ENCODE results near the gene DESI1.

GRCh38 chr22:41597635-41597953 is 23.2 kb downstream of the DESI1 start:
- no peak for TF ChIP-seq CTCF (tag by site-specific recombination; IDR thresholded peaks at IDR 0.05)
- TF ChIP-seq, protein P1, sequence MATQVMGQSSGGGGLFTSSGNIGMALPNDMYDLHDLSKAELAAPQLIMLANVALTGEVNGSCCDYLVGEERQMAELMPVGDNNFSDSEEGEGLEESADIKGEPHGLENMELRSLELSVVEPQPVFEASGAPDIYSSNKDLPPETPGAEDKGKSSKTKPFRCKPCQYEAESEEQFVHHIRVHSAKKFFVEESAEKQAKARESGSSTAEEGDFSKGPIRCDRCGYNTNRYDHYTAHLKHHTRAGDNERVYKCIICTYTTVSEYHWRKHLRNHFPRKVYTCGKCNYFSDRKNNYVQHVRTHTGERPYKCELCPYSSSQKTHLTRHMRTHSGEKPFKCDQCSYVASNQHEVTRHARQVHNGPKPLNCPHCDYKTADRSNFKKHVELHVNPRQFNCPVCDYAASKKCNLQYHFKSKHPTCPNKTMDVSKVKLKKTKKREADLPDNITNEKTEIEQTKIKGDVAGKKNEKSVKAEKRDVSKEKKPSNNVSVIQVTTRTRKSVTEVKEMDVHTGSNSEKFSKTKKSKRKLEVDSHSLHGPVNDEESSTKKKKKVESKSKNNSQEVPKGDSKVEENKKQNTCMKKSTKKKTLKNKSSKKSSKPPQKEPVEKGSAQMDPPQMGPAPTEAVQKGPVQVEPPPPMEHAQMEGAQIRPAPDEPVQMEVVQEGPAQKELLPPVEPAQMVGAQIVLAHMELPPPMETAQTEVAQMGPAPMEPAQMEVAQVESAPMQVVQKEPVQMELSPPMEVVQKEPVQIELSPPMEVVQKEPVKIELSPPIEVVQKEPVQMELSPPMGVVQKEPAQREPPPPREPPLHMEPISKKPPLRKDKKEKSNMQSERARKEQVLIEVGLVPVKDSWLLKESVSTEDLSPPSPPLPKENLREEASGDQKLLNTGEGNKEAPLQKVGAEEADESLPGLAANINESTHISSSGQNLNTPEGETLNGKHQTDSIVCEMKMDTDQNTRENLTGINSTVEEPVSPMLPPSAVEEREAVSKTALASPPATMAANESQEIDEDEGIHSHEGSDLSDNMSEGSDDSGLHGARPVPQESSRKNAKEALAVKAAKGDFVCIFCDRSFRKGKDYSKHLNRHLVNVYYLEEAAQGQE (tag by site-specific recombination; IDR thresholded peaks at IDR 0.05): no peak
- TF ChIP-seq TRIM28 (IDR thresholded peaks at IDR 0.05; ENCODE audit: borderline replicate concordance, low read length): no peak
- no peak for TF ChIP-seq RBAK (tag by site-specific recombination; IDR thresholded peaks at IDR 0.05)
- TF ChIP-seq ZNF302 (tag by site-specific recombination; IDR thresholded peaks at IDR 0.05; ENCODE audit: low read depth): no peak
- no peak for TF ChIP-seq REPIN1 (tag by site-specific recombination; IDR thresholded peaks at IDR 0.05; ENCODE audit: low read depth)
